Suppressor macrophage treated with lipopolysaccharide for 1 hour (primary cell): ENCODE measurements around the gene F12.
A peak's percentile ranks its signal among the peaks of the same experiment; 100 is the strongest.
"Not testable (repeated sequence)": the region's sequence is repeated elsewhere in the genome, so short reads cannot be mapped to it uniquely, and the experiment has no call there.

ENCODE experiments used
- DNase-seq, 3 donors: peaks; one replicate each; pipeline ENCODE4 v3.0.0-alpha.2; 2020 to 2022

The F12 gene

DNA sequence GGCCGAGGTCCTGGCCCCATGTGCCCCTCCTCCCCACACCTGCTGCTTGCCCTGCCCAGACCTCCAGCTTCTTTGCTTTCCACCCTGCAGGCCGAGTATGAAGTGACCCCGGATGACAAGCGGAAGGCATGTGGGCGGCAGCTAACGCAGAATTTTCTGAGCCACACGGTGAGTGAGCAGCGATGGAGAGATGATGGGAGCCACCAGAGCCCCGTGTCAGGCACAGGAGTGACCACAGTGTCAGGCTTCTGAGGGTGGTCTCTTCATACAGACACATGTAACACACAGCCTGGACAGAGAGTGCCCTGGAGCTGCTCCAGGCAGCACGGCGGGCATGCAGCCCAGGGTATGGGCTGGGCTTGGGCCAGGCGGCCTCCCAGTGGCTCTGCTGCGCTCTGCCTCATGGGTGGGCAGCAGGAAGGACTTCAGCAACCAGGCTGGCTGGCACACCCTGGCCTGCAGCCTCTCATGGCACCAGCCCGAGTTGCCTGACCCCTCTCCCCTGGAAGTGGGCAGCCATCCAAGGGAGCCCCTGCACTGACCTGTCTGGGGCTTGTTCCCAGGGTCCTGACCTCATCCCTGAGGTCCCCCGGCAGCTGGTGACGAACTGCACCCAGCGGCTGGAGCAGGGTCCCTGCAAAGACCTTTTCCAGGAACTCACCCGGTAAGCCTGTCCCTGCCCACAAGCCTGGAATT is 22.9 kb upstream of the F12 start:
- no peak for DNase-seq

DNA sequence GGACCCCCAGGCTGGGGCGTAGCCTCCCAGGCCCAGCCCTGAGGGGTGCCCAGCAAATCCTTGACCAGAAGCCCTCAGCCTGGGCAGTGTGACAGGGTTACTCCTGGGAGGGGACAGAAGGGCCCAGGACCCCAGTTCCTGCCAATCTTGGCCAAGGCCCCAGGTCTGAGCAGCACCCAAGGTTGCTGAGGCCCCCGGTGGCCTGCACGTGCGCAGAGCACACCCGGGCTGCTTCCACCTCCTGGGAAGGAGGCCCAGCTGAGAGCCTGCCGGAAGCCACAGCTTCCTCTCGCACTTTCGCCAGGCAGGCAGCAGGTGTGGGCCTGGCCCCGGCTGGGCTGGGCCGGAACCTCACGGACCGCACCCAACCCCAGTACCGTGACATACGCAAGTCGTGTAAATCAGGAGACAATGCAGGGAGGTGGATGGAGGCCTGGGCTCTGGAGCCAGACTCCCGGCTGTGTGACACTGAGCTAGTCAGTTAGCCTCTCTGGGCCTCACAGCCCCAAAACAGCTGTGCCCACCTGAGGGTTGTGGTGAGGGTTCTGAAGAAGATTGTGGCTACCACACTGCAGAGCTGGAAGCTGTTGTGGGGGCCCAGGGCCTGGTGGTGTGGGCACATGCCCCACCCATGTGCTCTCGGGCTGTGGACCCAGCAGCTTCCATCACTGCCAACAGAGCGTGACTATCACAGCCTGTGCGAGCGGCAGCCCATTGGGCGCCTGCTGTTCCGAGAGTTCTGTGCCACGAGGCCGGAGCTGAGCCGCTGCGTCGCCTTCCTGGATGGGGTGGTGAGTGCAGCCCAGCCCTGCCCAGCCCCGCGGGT is 22.2 kb upstream of the F12 start:
- no peak for DNase-seq

DNA sequence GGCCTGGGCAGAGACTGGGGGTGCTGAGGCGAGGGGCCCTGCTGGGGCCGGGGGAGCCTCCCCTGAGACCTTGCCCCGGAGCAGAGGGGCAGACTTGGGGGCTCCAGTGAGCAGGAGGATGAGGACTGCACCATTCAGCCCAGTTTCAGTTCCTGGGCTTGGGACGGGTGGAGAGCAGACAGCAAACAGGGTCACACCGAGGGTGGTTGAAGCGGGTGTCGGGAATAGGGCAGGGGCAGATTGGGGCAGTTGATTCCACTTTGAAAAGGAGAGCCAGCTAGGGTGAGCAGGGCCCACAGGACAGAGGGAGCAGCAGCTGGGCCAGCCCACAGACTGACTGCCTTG is 21.6 kb upstream of the F12 start:
- no peak for DNase-seq

DNA sequence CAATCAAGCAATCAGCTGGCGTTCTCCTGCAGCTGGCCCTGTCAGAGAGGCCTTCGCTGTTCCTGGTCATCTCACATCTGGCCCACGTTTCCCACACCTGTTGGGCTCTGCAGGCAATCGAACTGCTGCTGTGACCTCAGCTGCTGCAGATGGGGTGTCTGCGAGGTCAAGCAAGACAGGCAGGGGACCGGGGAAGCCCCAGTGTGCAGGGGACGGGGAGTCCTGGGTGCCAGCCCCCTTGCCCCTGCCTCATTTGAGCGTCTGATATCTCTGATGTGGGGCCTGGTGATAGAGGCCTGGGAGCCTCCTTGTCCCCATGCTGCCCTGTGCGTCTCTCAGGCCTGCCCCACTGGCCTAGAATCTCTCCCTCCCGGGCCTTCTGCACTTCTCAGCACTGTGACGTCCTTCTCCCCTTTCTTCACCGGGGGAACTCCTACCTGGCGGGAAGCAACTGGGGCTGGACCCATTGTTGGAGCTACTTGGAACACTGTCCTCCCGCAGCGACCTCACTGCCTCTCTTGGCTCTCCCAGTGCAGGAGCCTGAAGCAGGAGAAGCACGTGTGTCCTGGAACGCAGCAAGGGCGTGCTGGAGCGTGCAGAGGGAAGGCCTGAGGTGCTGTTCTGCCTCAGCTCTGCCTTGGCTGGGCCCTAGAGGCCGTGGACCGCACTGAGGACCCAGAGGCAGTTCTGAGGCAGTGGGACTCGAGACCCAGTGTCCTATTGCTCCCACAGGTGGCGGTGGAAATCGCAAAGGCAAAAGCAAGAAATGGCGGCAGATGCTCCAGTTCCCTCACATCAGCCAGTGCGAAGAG is 21.0 kb upstream of the F12 start:
- DNase-seq, result no peak

DNA sequence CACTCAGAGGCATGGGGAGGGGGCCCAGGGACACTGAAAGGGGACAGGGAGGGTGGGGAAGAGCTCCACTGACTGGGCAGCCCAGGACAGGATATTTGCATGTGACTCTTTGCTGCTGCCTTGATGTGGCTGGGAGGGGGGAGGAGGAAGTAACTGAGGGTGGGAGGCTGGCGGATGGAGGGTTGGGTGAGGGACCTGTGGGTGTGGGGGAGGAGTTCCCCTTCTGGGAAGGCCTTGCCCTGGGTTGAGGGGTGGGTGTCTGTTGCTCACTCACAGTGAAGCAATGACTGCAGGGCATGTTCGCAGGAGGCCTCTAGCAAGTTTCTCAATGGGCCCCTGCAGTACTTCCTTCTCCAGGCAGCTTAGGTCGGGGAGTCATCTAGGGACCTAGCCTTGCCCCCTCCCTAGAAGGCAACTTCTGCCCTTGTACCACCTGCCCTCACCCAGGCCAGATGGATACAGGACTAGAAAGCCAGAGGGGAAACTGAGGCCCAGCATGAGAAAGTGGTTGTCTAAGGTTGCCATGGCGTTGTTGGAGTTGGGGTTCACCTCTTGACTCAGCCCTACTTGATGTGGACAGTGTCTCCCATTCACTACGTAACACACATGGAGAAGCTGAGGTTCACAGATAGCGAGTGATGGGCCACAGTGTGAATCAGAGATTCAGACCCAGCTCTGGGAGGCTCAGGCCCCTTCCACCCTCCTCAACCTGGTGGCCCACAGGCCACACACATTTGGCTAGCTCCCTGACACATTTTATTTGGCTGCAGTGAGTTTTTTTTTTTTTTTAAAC is 20.1 kb upstream of the F12 start:
- peak; percentile 97 for DNase-seq

DNA sequence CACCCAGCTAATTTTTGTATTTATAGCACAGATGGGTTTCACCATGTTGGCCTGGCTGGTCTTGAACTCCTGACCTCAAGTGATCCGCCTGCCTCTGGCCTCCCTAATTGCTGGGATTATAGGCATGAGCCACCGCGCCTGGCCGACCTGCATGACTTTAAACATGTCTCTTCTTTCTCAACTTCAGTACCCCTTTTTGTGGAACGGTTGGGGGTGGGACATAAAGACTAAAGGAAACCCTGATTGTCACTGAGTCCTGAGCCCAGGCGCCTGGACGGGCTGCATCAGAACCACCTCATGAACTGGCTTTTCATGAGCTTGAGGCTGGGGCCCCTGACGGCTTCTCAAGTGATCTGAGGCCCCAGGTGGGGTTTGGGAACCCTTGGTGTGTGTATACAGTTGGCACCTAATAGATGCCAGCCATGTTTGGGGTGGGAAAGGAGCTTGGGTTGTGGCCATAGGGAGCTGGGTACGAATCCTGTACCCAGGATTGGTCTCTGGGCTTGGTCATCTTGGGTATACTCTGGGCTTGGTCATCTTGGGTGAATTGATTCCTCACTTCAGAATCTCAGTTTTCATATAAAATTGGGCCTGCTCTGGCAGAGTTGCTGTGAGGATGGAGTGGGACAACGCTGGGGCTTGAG is 19.3 kb upstream of the F12 start:
- DNase-seq, result peak in 1 of 3 donors; percentile 34

DNA sequence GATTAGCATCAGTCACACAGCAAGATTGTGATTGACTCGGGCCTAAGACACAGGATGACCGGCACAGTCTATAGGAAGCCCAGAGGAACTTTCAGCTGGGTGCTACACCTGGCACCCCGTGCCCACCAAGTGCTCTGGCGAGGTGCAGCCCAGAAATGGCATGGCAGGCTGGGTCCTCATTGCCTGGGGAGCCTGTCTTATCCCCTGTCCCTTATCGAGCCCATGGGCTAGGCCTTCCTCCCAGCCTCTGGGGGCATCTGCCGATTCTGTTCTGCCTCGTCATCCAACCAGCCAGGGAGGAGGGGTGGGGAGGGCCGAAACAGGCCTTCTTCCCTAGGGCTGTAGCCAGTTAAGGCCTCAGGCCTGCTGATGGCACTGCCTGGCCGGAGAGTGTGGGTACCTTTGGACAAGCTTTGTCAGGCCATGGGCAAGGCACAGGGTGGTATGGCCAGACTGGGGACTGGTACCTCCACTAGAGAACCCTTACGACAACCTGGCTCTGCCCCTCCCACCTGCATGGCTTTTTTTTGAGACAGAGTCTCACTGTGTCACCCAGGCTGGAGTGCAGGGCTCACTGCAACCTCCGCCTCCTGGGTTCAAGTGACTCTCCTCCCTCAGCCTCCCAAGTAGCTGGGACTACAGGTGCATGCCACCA is 18.7 kb upstream of the F12 start:
- peak; percentile 51 to 67 (median 59) for DNase-seq

DNA sequence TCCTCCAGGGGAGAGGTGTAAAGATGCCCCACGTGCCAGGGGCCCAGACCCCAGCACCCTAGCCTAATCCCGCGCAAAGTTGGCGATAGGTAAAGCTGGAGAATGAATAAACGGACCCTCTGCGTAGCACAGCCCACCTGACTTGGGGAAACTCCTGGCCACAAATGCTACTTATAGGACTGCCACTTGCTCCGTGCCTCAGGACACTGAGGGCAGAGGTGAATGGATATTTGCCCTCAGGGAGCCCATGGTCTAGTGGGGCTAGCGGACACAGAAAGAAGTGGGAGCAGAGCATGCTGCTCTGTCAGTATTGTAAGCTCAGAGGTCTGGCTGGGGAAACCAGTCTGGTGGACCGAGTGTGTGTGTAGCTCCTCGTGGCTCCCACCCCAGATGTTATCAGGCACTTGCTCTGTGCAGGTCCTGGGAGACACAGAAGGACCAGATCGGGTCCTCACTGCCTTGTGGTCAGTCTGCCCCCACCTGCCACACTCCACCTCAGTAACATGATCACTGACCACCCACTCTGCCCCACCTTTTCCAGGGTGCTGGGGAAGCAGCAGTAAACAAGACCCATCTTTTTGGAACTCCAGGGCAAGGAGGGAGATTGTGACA is 18.0 kb upstream of the F12 start:
- no peak for DNase-seq

DNA sequence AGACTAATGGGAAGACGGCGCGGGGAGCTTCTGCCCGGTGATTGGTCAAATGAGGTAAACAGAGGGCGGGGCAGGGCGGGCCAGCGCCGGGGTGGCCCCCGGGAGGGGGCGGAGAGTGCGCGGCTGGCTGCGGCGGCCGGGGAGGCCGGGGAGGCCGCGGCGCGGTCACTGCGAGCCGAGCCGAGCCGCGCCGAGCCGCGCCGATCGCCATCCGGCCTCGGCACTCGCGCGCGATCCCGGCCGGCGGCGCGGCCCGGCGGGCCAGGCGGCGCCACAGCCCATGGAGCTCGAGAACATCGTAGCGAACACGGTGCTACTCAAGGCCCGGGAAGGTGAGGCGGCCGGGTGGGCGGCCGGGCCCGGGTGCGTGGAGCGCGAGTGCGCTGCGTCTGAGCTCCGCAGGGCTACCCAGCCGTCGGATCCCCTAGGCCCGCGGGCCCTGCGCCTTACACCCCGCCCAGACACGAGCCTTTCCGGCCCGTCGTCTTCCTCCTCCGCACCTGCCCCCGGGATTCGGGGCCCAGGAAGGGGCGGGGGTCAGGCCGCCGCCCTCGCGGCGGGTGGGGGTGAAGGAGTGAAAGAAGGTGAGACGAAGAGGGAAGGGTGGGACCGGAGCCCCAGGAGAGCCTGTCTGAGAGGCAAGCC is 17.3 kb upstream of the F12 start, which contains the start of gene GRK6:
Gene GRK6, plus strand, starts transcription at position 111 of the 645 bp plus-strand sequence. Its CDS starts 170 bp downstream, at position 281.
- DNase-seq, result no peak

DNA sequence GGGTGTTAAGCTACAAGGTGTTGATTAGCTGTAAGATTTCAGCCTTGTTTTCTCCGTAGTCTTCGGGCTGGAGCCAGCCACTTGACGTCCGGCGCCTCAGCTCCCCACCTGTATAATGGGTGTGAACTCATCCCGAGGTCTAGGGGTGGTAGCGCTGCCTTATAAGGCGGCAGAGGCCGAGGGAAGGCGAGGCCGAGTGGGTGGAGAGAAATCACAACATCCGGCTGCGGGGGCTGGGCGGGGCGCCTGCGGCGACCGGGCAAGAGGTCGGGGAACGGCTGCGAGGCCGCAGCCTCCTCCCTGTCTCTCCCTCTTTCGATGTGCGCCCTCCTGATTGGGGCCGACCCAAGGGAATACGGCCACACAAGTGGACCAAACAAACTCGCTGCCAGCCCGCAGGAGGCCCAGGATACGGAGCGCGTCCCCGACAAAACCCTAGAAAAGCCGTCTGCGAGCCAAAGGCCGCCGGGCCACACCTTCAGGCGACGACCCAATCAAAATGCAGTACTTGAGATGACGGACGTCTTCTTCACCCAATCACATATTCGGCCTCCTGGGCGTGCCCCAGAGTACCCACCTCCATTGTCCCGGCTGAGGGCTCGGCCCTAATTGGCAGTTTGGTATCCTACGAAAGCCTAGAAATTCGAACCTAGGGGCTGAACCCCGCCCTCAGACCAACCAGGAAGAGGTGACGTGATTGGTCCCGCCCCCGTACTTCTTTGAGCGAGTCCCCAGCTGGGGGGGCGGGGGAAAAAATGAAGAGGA is 16.6 kb upstream of the F12 start:
- DNase-seq, result peak; percentile 100

DNA sequence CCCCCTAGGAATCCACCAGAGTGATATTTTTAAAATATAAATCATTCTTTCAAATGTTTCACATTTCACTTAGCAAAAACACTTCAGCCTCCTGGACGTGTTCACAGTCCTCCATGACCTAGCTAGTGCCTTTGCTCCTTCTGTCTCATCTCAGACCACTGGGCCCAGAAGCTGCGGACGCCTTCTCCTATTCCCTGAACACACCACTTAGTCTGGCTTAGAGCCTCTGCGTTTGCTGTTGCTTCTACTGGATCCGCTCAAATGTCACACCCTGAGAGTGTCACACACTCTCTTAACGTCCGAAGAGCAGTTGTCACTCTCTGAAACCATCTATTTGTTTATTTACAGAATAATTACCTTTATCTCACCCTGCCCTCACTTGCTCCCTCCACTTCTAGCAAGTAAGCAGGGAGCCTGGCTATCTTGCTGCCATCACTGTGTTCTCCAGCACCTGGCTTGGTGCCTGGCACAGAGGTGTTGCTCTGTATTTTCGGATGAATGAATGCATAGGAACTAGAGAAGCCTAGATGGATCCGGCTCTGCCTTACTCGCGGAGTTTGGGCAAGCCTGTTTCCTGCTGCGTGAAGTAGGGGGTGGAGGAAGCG is 15.9 kb upstream of the F12 start:
- no peak for DNase-seq

DNA sequence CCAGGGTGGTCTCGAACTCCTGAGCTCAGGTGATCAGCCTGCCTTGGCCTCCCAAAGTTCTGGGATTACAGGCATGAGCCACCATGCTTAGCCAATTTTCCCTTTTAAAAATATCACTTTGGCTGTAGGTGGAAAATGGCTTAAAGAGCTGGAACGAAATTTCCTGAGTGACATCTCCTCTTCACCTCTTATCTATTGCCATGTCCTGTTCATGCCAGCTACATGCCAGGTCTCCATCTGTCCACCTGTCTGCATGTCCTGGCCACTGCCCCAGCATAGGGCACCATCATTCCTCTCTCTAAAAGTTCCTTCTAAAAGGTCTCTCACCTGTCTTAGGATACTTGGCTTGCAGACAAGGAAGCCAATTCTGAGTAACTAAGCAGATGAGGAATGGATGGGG is 14.3 kb upstream of the F12 start:
- DNase-seq, result no peak

DNA sequence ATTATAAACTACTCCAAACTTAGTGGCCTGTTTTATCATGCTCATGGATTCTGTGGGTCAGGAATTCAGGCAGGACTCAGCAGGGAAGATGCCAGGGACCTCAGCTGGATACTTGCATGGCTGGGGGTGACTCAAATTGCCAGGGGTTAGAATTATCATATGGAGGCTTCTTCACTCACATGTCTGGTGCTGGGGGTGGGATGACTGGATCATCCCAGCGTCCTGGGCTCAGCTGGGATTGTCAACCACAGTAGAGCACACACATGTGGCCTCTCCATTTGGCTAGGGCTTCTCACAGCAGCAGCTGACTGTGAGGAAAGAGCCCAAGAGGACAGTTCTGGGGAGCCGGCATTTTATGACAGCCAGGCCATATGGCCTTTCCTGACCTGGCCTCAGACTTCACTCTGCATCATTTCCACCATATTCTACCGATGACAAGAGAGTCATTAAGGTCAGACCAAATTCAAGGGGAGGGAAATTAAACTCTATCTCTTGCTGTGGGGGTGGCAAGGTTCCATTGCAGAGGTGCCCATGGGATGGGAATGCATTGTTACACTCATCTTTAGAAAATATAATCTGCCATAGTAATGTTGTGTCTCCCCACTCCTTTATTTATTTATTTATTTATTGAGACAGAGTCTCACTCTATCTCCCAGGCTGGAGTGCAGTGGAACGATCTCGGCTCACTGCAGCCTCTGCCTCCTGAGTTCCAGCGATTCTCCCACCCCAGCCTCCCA is 11.9 kb upstream of the F12 start:
- no peak for DNase-seq

DNA sequence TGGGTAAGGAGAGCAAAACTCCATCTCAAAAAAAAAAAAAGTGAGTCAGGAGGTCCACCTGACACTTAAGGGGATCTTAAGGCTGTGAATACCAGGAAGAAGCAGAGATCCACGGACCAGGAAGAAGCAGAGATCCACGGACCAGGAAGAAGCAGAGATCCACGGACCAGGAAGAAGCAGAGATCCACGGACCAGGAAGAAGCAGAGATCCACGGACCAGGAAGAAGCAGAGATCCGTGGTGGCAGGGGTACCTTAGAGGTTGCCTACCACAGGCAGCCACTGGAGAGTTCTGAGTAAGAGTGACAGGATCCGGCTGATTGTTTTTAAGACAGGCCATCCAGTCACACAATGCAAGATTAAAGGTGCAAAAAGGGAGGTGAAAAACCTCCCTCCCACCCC is 11.1 kb upstream of the F12 start:
- DNase-seq, result not testable (repeated sequence)

DNA sequence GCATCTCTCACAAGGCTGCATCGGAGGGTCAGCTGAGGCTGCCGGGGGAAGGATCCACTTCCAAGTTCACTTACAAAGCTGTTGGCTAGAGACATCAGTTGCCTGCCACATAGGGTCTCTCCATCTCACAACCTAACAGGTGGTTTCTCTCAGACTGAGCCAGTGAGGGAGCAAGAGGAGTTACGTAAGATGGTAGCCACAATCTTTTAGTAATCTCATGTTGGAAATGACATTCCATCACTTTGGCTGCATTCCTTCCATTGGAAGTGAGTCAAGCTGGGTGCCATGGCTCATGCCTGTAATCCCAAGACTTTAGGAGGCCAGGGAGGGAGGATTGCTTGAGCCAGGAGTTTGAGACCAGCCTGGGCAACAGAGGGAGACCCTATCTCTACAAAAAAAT is 9.7 kb upstream of the F12 start:
- DNase-seq, result no peak

DNA sequence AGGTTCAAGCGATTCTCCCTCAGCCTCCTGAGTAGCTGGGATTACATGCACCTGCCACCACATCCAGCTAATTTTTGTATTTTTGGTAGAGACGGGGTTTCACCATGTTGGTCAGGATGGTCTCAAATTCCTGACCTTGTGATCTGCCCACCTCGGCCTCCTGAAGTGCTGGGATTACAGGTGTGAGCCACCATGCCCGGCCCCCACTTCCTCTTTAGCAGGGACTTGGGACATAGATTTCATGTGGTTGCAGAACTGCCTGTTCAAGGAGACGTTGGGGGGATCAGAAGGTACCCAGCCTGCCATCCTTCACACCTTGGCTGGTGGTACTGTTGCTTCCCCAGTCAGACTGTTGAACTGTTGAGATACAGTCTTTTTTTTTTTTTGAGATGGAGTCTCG is 7.7 kb upstream of the F12 start:
- DNase-seq, result not testable (repeated sequence)

DNA sequence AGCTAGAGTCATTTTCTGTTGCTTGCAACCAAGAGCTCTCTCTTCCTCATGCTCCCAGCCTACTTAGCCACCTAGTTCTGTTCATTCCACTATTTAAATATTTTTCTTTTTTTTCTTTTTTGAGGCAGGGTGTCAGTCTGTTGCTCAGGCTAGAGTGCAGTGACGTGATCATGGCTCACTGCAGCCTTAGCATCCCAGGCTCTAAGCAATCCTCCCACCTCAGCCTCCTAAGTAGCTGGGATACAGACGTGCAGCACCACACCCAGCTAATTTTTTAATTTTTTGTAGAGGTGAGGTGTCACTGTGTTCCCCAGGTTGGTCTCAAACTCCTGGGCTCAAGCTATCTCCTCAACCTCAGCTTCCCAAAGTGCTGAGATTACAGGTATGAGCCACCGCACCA is 5.1 kb upstream of the F12 start:
- DNase-seq, result no peak

DNA sequence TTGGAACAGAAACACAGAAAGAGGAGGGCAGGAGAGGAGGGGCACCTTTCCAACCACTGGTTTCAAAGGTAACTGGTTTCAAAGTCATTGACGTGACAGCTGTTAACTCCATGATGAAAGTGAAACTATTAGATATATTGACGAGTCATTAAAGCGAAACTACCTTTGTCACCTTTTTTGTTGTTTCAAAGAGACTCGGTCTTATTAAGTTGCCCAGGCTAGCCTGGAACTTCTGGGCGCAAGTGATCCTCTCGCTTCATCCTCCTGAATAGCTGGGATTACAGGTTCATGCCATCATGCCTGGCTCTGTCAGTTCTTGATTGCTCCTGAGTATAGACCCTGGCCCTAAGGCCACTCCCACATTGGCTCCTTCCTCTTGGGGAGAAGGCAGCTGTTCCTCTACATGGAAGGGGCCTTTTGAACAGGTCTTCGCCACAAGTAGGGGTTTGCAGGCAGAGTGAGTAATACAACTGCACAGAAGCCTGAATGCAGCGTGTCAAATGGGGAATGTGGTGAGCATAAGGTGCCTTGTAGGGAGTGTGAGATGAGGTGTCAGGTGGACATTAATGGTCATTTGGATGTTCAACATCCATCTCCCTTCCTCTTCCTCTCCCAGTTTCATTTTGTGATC is 3.4 kb upstream of the F12 start:
- no peak for DNase-seq
